ENCODE results near the gene MAP3K3.

The MAP3K3 gene

DNA sequence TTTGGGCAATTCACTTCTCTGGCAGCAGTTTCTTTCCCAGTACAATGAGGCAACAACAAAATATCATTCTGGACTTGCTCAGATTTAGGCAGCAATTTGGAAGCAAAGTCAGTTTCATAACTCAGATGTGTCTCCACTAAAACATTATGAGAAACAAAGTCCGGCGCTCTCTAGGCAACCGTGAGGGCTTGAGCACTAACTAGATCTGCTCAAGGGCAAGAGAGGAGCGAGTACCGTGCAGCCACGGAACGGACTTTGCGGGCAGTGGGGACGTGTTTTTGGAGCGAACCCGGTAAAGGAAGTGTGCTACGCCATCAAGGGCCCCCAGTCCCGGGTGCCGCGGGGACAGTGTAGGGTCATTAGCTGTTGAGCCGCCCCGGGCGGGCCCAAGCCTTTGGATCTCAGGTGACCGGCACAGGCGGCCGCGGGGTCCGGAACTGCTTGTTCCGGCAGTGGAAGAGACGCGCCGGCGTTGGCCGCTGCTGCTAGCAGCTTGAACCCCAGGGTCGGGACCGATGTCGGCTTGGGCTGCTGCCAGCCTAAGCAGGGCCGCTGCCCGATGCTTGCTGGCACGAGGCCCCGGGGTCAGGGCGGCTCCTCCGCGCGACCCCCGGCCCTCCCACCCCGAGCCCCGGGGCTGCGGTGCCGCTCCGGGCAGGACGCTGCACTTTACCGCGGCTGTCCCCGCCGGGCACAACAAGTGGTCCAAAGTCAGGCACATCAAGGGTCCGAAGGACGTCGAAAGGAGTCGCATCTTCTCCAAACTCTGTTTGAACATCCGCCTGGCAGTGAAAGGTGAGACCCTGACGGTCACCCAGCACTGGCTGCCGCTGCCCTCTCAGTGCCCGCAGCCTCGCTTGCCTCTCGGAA lies 21.4 kb upstream of the MAP3K3 start, which contains the start of gene TACO1 (continued):
- TF ChIP-seq, protein P1, sequence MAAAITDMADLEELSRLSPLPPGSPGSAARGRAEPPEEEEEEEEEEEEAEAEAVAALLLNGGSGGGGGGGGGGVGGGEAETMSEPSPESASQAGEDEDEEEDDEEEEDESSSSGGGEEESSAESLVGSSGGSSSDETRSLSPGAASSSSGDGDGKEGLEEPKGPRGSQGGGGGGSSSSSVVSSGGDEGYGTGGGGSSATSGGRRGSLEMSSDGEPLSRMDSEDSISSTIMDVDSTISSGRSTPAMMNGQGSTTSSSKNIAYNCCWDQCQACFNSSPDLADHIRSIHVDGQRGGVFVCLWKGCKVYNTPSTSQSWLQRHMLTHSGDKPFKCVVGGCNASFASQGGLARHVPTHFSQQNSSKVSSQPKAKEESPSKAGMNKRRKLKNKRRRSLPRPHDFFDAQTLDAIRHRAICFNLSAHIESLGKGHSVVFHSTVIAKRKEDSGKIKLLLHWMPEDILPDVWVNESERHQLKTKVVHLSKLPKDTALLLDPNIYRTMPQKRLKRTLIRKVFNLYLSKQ (tag by site-specific recombination; IDR thresholded peaks at IDR 0.05; ENCODE audit: borderline replicate concordance) = 0 out of 2 replicates have a peak, but pooled peaks have one; percentile 20
- TF ChIP-seq OSR2 (tag by site-specific recombination; IDR thresholded peaks at IDR 0.05) (peak; percentile 40; the same call in 1 of the 2 replicates), ZNF76 (tag by site-specific recombination; IDR thresholded peaks at IDR 0.05; ENCODE audit: borderline replicate concordance, low read depth) (peak; percentile 86), ZNF174 (tag by site-specific recombination; IDR thresholded peaks at IDR 0.05) (no peak), GFI1B (tag by site-specific recombination; IDR thresholded peaks at IDR 0.05) (peak; percentile 20; the same call in 1 of the 2 replicates), ZNF302 (tag by site-specific recombination; IDR thresholded peaks at IDR 0.05; ENCODE audit: low read depth) (no peak), ZNF510 (tag by site-specific recombination; IDR thresholded peaks at IDR 0.05; ENCODE audit: insufficient replicate concordance) (no peak), GLI2 (tag by site-specific recombination; IDR thresholded peaks at IDR 0.05; ENCODE audit: borderline replicate concordance, low read depth) (no peak), SP7 (tag by site-specific recombination; IDR thresholded peaks at IDR 0.05) (peak; percentile 92), ZNF473 (tag by site-specific recombination; IDR thresholded peaks at IDR 0.05) (no peak), ZNF37A (tag by site-specific recombination; IDR thresholded peaks at IDR 0.05) (no peak), HOXC10 (CRISPR knock-in tag; IDR thresholded peaks at IDR 0.05) (no peak), ZNF292 (tag by site-specific recombination; IDR thresholded peaks at IDR 0.05; ENCODE audit: borderline replicate concordance, low read depth) (no peak), ZNF530 (tag by site-specific recombination; IDR thresholded peaks at IDR 0.05; ENCODE audit: low read depth) (no peak), ZNF202 (tag by site-specific recombination; IDR thresholded peaks at IDR 0.05; ENCODE audit: borderline replicate concordance) (no peak), BCL11B (tag by site-specific recombination; IDR thresholded peaks at IDR 0.05; ENCODE audit: low read depth) (peak; percentile 67; the same call in 1 of the 2 replicates), OVOL3 (tag by site-specific recombination; IDR thresholded peaks at IDR 0.05) (peak; percentile 94), ZNF658 (tag by site-specific recombination; IDR thresholded peaks at IDR 0.05) (no peak)
- TF ChIP-seq, protein P2, sequence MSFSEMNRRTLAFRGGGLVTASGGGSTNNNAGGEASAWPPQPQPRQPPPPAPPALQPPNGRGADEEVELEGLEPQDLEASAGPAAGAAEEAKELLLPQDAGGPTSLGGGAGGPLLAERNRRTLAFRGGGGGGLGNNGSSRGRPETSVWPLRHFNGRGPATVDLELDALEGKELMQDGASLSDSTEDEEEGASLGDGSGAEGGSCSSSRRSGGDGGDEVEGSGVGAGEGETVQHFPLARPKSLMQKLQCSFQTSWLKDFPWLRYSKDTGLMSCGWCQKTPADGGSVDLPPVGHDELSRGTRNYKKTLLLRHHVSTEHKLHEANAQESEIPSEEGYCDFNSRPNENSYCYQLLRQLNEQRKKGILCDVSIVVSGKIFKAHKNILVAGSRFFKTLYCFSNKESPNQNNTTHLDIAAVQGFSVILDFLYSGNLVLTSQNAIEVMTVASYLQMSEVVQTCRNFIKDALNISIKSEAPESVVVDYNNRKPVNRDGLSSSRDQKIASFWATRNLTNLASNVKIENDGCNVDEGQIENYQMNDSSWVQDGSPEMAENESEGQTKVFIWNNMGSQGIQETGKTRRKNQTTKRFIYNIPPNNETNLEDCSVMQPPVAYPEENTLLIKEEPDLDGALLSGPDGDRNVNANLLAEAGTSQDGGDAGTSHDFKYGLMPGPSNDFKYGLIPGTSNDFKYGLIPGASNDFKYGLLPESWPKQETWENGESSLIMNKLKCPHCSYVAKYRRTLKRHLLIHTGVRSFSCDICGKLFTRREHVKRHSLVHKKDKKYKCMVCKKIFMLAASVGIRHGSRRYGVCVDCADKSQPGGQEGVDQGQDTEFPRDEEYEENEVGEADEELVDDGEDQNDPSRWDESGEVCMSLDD (tag by site-specific recombination; IDR thresholded peaks at IDR 0.05) = peak; percentile 76
- TF ChIP-seq, protein P3, sequence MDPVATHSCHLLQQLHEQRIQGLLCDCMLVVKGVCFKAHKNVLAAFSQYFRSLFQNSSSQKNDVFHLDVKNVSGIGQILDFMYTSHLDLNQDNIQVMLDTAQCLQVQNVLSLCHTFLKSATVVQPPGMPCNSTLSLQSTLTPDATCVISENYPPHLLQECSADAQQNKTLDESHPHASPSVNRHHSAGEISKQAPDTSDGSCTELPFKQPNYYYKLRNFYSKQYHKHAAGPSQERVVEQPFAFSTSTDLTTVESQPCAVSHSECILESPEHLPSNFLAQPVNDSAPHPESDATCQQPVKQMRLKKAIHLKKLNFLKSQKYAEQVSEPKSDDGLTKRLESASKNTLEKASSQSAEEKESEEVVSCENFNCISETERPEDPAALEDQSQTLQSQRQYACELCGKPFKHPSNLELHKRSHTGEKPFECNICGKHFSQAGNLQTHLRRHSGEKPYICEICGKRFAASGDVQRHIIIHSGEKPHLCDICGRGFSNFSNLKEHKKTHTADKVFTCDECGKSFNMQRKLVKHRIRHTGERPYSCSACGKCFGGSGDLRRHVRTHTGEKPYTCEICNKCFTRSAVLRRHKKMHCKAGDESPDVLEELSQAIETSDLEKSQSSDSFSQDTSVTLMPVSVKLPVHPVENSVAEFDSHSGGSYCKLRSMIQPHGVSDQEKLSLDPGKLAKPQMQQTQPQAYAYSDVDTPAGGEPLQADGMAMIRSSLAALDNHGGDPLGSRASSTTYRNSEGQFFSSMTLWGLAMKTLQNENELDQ (tag by site-specific recombination; IDR thresholded peaks at IDR 0.05; ENCODE audit: low read depth) = no peak
- TF ChIP-seq, protein P4, sequence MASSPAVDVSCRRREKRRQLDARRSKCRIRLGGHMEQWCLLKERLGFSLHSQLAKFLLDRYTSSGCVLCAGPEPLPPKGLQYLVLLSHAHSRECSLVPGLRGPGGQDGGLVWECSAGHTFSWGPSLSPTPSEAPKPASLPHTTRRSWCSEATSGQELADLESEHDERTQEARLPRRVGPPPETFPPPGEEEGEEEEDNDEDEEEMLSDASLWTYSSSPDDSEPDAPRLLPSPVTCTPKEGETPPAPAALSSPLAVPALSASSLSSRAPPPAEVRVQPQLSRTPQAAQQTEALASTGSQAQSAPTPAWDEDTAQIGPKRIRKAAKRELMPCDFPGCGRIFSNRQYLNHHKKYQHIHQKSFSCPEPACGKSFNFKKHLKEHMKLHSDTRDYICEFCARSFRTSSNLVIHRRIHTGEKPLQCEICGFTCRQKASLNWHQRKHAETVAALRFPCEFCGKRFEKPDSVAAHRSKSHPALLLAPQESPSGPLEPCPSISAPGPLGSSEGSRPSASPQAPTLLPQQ (tag by site-specific recombination; IDR thresholded peaks at IDR 0.05) = peak; percentile 77
- TF ChIP-seq, protein P5, sequence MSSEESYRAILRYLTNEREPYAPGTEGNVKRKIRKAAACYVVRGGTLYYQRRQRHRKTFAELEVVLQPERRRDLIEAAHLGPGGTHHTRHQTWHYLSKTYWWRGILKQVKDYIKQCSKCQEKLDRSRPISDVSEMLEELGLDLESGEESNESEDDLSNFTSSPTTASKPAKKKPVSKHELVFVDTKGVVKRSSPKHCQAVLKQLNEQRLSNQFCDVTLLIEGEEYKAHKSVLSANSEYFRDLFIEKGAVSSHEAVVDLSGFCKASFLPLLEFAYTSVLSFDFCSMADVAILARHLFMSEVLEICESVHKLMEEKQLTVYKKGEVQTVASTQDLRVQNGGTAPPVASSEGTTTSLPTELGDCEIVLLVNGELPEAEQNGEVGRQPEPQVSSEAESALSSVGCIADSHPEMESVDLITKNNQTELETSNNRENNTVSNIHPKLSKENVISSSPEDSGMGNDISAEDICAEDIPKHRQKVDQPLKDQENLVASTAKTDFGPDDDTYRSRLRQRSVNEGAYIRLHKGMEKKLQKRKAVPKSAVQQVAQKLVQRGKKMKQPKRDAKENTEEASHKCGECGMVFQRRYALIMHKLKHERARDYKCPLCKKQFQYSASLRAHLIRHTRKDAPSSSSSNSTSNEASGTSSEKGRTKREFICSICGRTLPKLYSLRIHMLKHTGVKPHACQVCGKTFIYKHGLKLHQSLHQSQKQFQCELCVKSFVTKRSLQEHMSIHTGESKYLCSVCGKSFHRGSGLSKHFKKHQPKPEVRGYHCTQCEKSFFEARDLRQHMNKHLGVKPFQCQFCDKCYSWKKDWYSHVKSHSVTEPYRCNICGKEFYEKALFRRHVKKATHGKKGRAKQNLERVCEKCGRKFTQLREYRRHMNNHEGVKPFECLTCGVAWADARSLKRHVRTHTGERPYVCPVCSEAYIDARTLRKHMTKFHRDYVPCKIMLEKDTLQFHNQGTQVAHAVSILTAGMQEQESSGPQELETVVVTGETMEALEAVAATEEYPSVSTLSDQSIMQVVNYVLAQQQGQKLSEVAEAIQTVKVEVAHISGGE (tag by site-specific recombination; conservative IDR thresholded peaks at IDR 0.05; ENCODE audit: low read depth) = peak; percentile 100
- TF ChIP-seq, protein P6, sequence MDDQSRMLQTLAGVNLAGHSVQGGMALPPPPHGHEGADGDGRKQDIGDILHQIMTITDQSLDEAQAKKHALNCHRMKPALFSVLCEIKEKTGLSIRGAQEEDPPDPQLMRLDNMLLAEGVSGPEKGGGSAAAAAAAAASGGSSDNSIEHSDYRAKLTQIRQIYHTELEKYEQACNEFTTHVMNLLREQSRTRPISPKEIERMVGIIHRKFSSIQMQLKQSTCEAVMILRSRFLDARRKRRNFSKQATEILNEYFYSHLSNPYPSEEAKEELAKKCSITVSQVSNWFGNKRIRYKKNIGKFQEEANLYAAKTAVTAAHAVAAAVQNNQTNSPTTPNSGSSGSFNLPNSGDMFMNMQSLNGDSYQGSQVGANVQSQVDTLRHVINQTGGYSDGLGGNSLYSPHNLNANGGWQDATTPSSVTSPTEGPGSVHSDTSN (CRISPR knock-in tag; IDR thresholded peaks at IDR 0.05) = peak; percentile 58; the same call in 1 of the 2 replicates
- TF ChIP-seq, protein P7, sequence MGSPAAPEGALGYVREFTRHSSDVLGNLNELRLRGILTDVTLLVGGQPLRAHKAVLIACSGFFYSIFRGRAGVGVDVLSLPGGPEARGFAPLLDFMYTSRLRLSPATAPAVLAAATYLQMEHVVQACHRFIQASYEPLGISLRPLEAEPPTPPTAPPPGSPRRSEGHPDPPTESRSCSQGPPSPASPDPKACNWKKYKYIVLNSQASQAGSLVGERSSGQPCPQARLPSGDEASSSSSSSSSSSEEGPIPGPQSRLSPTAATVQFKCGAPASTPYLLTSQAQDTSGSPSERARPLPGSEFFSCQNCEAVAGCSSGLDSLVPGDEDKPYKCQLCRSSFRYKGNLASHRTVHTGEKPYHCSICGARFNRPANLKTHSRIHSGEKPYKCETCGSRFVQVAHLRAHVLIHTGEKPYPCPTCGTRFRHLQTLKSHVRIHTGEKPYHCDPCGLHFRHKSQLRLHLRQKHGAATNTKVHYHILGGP (tag by site-specific recombination; IDR thresholded peaks at IDR 0.05) = no peak

All from HEK293 (cell line).